Activated naive CD4-positive, alpha-beta T cell treated with anti-CD3 and anti-CD28 coated beads, Interleukin-2, amount 50 U/mL, for 16 hours (primary cell): ENCODE measurements around the gene MRGPRD.

Experiments
- DNase-seq: peaks from one replicate; pipeline ENCODE4 v3.0.0-alpha.2; 2020

The MRGPRD gene

GRCh38 chr11:68966894-68967780 lies 13.6 kb downstream of the MRGPRD start:
- DNase-seq = no peak

GRCh38 chr11:68965901-68966853 lies 14.6 kb downstream of the MRGPRD start:
- no peak for DNase-seq

GRCh38 chr11:68963779-68964178 lies 17.0 kb downstream of the MRGPRD start:
- DNase-seq = no peak

- DNase-seq = no peak
Observed at GRCh38 chr11:68962527-68963250, 18.1 kb downstream of the MRGPRD start.

- no peak for DNase-seq
Observed at GRCh38 chr11:68961245-68961644, 19.5 kb downstream of the MRGPRD start.

- DNase-seq = no peak
Observed at GRCh38 chr11:68960294-68961071, 20.3 kb downstream of the MRGPRD start.

- no peak for DNase-seq
Observed at GRCh38 chr11:68959465-68960293, 21.1 kb downstream of the MRGPRD start.

- no peak for DNase-seq
Observed at GRCh38 chr11:68958211-68958610, 22.6 kb downstream of the MRGPRD start.

GRCh38 chr11:68956547-68957254 lies 24.1 kb downstream of the MRGPRD start:
- DNase-seq = no peak

GRCh38 chr11:68956142-68956541 lies 24.6 kb downstream of the MRGPRD start:
- DNase-seq = peak; percentile 24

GRCh38 chr11:68955607-68955958 lies 25.2 kb downstream of the MRGPRD start:
- no peak for DNase-seq

GRCh38 chr11:68954836-68955606 lies 25.8 kb downstream of the MRGPRD start:
- no peak for DNase-seq

- no peak for DNase-seq
Observed at GRCh38 chr11:68950762-68951161, 30.0 kb downstream of the MRGPRD start.

- DNase-seq = no peak
Observed at GRCh38 chr11:68950270-68950669, 30.5 kb downstream of the MRGPRD start.

GRCh38 chr11:68948935-68949334 lies 31.9 kb downstream of the MRGPRD start:
- DNase-seq = no peak

- DNase-seq = no peak
Observed at GRCh38 chr11:68948496-68948895, 32.3 kb downstream of the MRGPRD start.

GRCh38 chr11:68947151-68947550 lies 33.6 kb downstream of the MRGPRD start:
- no peak for DNase-seq

- no peak for DNase-seq
Observed at GRCh38 chr11:68946416-68947090, 34.2 kb downstream of the MRGPRD start.

- no peak for DNase-seq
Observed at GRCh38 chr11:68942751-68943271, 38.0 kb downstream of the MRGPRD start.
